GM23338 (cell line): ENCODE results near the gene METTL6. TPM values are rescaled to one million over a fixed set of nuclear protein-coding genes. Genes with fewer than 3 reads are reported as not detected.
"Not testable (repeated sequence)": the region's sequence is repeated elsewhere in the genome, so short reads cannot be mapped to it uniquely, and the experiment has no call there.

Source experiments
- ATAC-seq: fragments of 200-7000 bp; cut with Tn5 transposase; 3 replicates; pipeline ENCODE4 v1.9.1; 2020
- DNase-seq: peaks from one replicate; pipeline ENCODE4 v3.0.0-alpha.2; 2015; ENCODE audit warnings: low spot score
- H2AFZ ChIP-seq: fragments of 200-600 bp; sonication (generic); 2 replicates; pipeline ENCODE4 v1.8.0; 2016; ENCODE audit warnings: antibody characterized with exemption, mild to moderate bottlenecking, moderate library complexity
- H3F3A ChIP-seq: fragments of 200-600 bp; sonication (generic); replicated peaks from 2 replicates; pipeline ENCODE4 v1.8.0; 2017; ENCODE audit warnings: antibody characterized with exemption, mixed run types, low read depth
- H3K27ac ChIP-seq: fragments of 200-600 bp; sonication (generic); 2 replicates; pipeline ENCODE4 v1.6.1; 2016; ENCODE audit warnings: low read depth
- H3K27me3 ChIP-seq: fragments of 200-600 bp; sonication (generic); 2 replicates; pipeline ENCODE4 v1.8.0; 2016; ENCODE audit warnings: mild to moderate bottlenecking, mixed run types, moderate library complexity; ENCODE audit not compliant: insufficient read depth
- H3K36me3 ChIP-seq: fragments of 200-600 bp; sonication (generic); 2 replicates; pipeline ENCODE4 v1.8.0; 2016; ENCODE audit warnings: mild to moderate bottlenecking; ENCODE audit not compliant: insufficient read depth
- H3K4me1 ChIP-seq: fragments of 200-600 bp; sonication (generic); 2 replicates; pipeline ENCODE4 v1.8.0; 2016; ENCODE audit warnings: mild to moderate bottlenecking, moderate library complexity; ENCODE audit not compliant: insufficient read depth
- H3K4me2 ChIP-seq: fragments of 200-600 bp; sonication (generic); 2 replicates; pipeline ENCODE4 v1.7.1; 2017; ENCODE audit warnings: mixed run types
- H3K4me3 ChIP-seq: fragments of 200-600 bp; sonication (generic); 2 replicates; pipeline ENCODE4 v1.6.1; 2016; ENCODE audit warnings: mixed run types
- H3K79me2 ChIP-seq: fragments of 200-600 bp; sonication (generic); replicated peaks from 2 replicates; pipeline ENCODE4 v1.8.0; 2017; ENCODE audit warnings: mild to moderate bottlenecking; ENCODE audit not compliant: insufficient read depth
- H3K9me2 ChIP-seq: fragments of 200-600 bp; sonication (generic); 2 replicates; pipeline ENCODE4 v1.8.0; 2017; ENCODE audit not compliant: insufficient read depth
- H4K20me1 ChIP-seq: fragments of 200-600 bp; sonication (generic); replicated peaks from 2 replicates; pipeline ENCODE4 v1.8.0; 2017; ENCODE audit warnings: mild to moderate bottlenecking; ENCODE audit not compliant: insufficient read depth
- H3K27ac Mint-ChIP-seq: 2 replicates; pipeline ENCODE4 v1.8.0; 2020; ENCODE audit warnings: inconsistent platforms, mild to moderate bottlenecking, moderate library complexity, mixed read lengths
- H3K27me3 Mint-ChIP-seq: 3 replicates; pipeline ENCODE4 v1.8.0; 2022; ENCODE audit warnings: low read depth, mild to moderate bottlenecking, moderate library complexity, mixed read lengths, inconsistent platforms; ENCODE audit not compliant: insufficient read depth, poor library complexity
- H3K36me3 Mint-ChIP-seq: 3 replicates; pipeline ENCODE4 v1.8.0; 2021; ENCODE audit warnings: low read depth, mild to moderate bottlenecking, inconsistent platforms, moderate library complexity, mixed read lengths
- H3K4me1 Mint-ChIP-seq: 3 replicates; pipeline ENCODE4 v1.8.0; 2020; ENCODE audit warnings: mild to moderate bottlenecking, inconsistent platforms, mixed read lengths
- H3K4me3 Mint-ChIP-seq: 3 replicates; pipeline ENCODE4 v1.8.0; 2021; ENCODE audit warnings: moderate library complexity, mild to moderate bottlenecking, inconsistent platforms, mixed read lengths
- H3K9me3 Mint-ChIP-seq: 3 replicates; pipeline ENCODE4 v1.8.0; 2020; ENCODE audit warnings: moderate library complexity, mild to moderate bottlenecking, inconsistent platforms, mixed read lengths
- EZH2 ChIP-seq: fragments of 200-600 bp; sonication (generic); IDR thresholded peaks from one replicate; pipeline ENCODE4 v1.8.0; 2017; ENCODE audit warnings: antibody characterized with exemption, mild to moderate bottlenecking, low read depth; ENCODE audit not compliant: unreplicated experiment
- EZH2phosphoT487 ChIP-seq: fragments of 200-600 bp; sonication (generic); IDR thresholded peaks from one replicate; pipeline ENCODE4 v1.8.1; 2018; ENCODE audit warnings: antibody characterized with exemption; ENCODE audit not compliant: unreplicated experiment
- JUNB ChIP-seq: IDR thresholded peaks from one replicate; pipeline ENCODE4 v1.6.1; 2016; ENCODE audit warnings: antibody characterized with exemption; ENCODE audit not compliant: unreplicated experiment
- NANOG ChIP-seq: IDR thresholded peaks from 2 replicates; pipeline ENCODE4 v1.6.1; 2016; ENCODE audit warnings: antibody characterized with exemption, borderline replicate concordance
- POLR2AphosphoS5 ChIP-seq: IDR thresholded peaks from 2 replicates; pipeline ENCODE4 v1.6.1; 2016; ENCODE audit warnings: antibody characterized with exemption, low read depth
- STAT1 ChIP-seq: IDR thresholded peaks from one replicate; pipeline ENCODE4 v1.6.1; 2016; ENCODE audit warnings: antibody characterized with exemption; ENCODE audit not compliant: unreplicated experiment
- ZNF114 ChIP-seq: fragments of 250-450 bp; sonication (Bioruptor Pico); IDR thresholded peaks from 2 replicates; pipeline ENCODE4 v1.5.0; 2020; ENCODE audit warnings: mild to moderate bottlenecking, moderate library complexity
- ZNF462 ChIP-seq: fragments of 250-450 bp; sonication (Bioruptor Pico); IDR thresholded peaks from 2 replicates; pipeline ENCODE4 v1.5.0; 2020; ENCODE audit warnings: mild to moderate bottlenecking, moderate library complexity
- polyA plus RNA-seq: library from polyadenylated mRNA; unstranded; fragments of >200 nt; fragmentation: Nextera tagmentation; extraction: Ambion mirVana; gene quantifications from 2 replicates; pipeline ENCODE4 v1.2.1, GENCODE V29; 2016
- total RNA-seq: library from RNA; depleted of rRNA; stranded (reverse); fragments of >200 nt; shearing (Covaris generic); gene quantifications from 2 replicates; pipeline ENCODE4 v1.2.3, GENCODE V29; 2014

Gene METTL6
- total and polyA plus RNA-seq, 2 experiments from 2014 or later: 15.1 to 17.8 TPM

- not testable (repeated sequence) for H3F3A ChIP-seq, H3K4me3 ChIP-seq, H3K27me3 Mint-ChIP-seq, H3K27me3 ChIP-seq, H3K27ac Mint-ChIP-seq, H4K20me1 ChIP-seq, H3K9me2 ChIP-seq, DNase-seq, H3K27ac ChIP-seq, H2AFZ ChIP-seq, H3K36me3 ChIP-seq, ATAC-seq, H3K36me3 Mint-ChIP-seq, H3K4me2 ChIP-seq, H3K4me3 Mint-ChIP-seq, H3K9me3 Mint-ChIP-seq, H3K79me2 ChIP-seq
- H3K4me1 ChIP-seq: peaks cover 12% of the 10 kb centered on the region
- peaks cover 20% of the 10 kb centered on the region for H3K4me1 Mint-ChIP-seq
Observed at GRCh38 chr3:15364078-15364477, 63.3 kb downstream of the METTL6 start.

GRCh38 chr3:15361494-15362214, 65.7 kb downstream of the METTL6 start:
- TF ChIP-seq STAT1 (no peak), EZH2 (no peak), ZNF114 (CRISPR knock-in tag) (no peak), EZH2phosphoT487 (no peak), JUNB (no peak), ZNF462 (CRISPR knock-in tag) (no peak), POLR2AphosphoS5 (no peak), NANOG (no peak)
- Histone ChIP-seq H3K27ac (no peak overlapping the region), H3K27me3 (no peaks in the 10 kb centered on the region), H3K4me1 (peaks cover 18% of the 10 kb centered on the region), H3K36me3 (no peaks in the 10 kb centered on the region), H3K79me2 (no peaks in the 10 kb centered on the region), H4K20me1 (no peaks in the 10 kb centered on the region), H3F3A (no peaks in the 10 kb centered on the region), H3K4me3 (no peak overlapping the region), H3K9me2 (no peaks in the 10 kb centered on the region), H3K4me2 (no peak overlapping the region), H2AFZ (peak overlapping the region; percentile 61)
- Mint-ChIP-seq H3K4me1 (peaks cover 23% of the 10 kb centered on the region), H3K4me3 (no peak overlapping the region), H3K9me3 (no peaks in the 10 kb centered on the region; the same call in 2 of the 3 replicates), H3K36me3 (no peaks in the 10 kb centered on the region), H3K27me3 (peaks cover 4% of the 10 kb centered on the region), H3K27ac (no peak overlapping the region)
- ATAC-seq (peak; percentile 81), DNase-seq (no peak)
